Activated B cell treated with CpG ODN at 0.5 μM for 24 hours (primary cell): ENCODE data around the gene ISM1. TPM values are rescaled to one million over a fixed set of nuclear protein-coding genes. Genes with fewer than 3 reads are reported as not detected.

Experiments used
- ATAC-seq: fragments of 200-7000 bp; cut with Tn5 transposase; one replicate; pipeline ENCODE4 v1.10.0; 2021; ENCODE audit warnings: low read depth, mild to moderate bottlenecking, moderate library complexity
- CTCF ChIA-PET: fragments of 350-600 bp; sonication (Branson Sonifier 250); formaldehyde crosslinking; loops from one replicate; lab custom pipeline; 2021; ENCODE audit warnings: antibody characterized with exemption; lab: Charles Lee
- POLR2A ChIA-PET: fragments of 350-600 bp; sonication (Branson Sonifier 250); formaldehyde crosslinking; loops from one replicate; lab custom pipeline; 2021; ENCODE audit warnings: antibody characterized with exemption; lab: Charles Lee
- DNase-seq: peaks from one replicate; pipeline ENCODE4 v3.0.0; 2022
- H3K27ac Mint-ChIP-seq: one replicate; pipeline ENCODE4 v1.8.0; 2020; ENCODE audit warnings: mixed read lengths
- H3K27me3 Mint-ChIP-seq: one replicate; pipeline ENCODE4 v1.8.0; 2021; ENCODE audit warnings: mixed read lengths
- H3K36me3 Mint-ChIP-seq: one replicate; pipeline ENCODE4 v1.8.0; 2021; ENCODE audit warnings: low read depth, mixed read lengths
- H3K4me1 Mint-ChIP-seq: one replicate; pipeline ENCODE4 v1.8.0; 2021; ENCODE audit warnings: mixed read lengths
- H3K4me3 Mint-ChIP-seq: one replicate; pipeline ENCODE4 v1.8.0; 2020; ENCODE audit warnings: mild to moderate bottlenecking, mixed read lengths
- H3K9me3 Mint-ChIP-seq: one replicate; pipeline ENCODE4 v1.8.0; 2020; ENCODE audit warnings: mixed read lengths
- intact Hi-C: fragments of 100-400 bp; cut with micrococcal nuclease; formaldehyde crosslinking; loops from one replicate; pipeline ENCODE4 v1.15.1; 2024
- total RNA-seq: library from RNA; stranded (reverse); gene quantifications from 2 replicates; pipeline ENCODE4 v1.2.3, GENCODE V29; 2022
- TF ChIP-seq, protein P1 (sequence below): fragments of 200-600 bp; IDR thresholded peaks from one replicate; pipeline ENCODE4 v1.8.0; 2022; ENCODE audit warnings: antibody characterized with exemption, mild to moderate bottlenecking

The ISM1 gene
- total RNA-seq, 1 donor from 2014 or later = not detected

DNA sequence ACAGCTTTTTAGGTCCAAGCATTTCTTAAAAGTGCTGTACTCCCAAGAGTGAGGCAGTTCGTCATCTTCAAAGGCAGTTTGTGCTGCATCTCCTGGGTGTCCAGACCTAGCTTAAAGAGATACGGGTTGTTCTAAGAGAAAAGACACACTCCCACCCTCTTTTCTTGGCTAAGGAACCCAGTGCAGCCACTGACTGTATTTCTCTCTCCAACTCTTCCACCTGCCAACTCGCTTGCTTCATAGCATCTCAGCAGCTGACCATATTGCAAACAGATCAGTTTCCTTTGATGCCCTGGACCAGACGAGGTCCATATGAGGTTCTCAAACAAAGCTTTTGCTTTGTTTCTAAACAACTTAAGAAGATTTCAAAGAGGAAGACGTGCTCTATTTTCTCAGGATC is 101.1 kb downstream of the ISM1 start:
- H3K36me3 Mint-ChIP-seq = no peaks in the 10 kb centered on the region
- H3K4me1 Mint-ChIP-seq = no peaks in the 10 kb centered on the region
- ChIA-PET POLR2A (no interaction called here), CTCF (no interaction called here)
- no peak overlapping the region for H3K4me3 Mint-ChIP-seq
- intact Hi-C loops = no loop called here
- H3K27ac Mint-ChIP-seq = no peak overlapping the region
- peaks cover 3% of the 10 kb centered on the region for H3K9me3 Mint-ChIP-seq
- DNase-seq (no peak), ATAC-seq (no peak)
- H3K27me3 Mint-ChIP-seq = peaks cover 7% of the 10 kb centered on the region
- TF ChIP-seq, protein P1, sequence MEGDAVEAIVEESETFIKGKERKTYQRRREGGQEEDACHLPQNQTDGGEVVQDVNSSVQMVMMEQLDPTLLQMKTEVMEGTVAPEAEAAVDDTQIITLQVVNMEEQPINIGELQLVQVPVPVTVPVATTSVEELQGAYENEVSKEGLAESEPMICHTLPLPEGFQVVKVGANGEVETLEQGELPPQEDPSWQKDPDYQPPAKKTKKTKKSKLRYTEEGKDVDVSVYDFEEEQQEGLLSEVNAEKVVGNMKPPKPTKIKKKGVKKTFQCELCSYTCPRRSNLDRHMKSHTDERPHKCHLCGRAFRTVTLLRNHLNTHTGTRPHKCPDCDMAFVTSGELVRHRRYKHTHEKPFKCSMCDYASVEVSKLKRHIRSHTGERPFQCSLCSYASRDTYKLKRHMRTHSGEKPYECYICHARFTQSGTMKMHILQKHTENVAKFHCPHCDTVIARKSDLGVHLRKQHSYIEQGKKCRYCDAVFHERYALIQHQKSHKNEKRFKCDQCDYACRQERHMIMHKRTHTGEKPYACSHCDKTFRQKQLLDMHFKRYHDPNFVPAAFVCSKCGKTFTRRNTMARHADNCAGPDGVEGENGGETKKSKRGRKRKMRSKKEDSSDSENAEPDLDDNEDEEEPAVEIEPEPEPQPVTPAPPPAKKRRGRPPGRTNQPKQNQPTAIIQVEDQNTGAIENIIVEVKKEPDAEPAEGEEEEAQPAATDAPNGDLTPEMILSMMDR = no peak

DNA sequence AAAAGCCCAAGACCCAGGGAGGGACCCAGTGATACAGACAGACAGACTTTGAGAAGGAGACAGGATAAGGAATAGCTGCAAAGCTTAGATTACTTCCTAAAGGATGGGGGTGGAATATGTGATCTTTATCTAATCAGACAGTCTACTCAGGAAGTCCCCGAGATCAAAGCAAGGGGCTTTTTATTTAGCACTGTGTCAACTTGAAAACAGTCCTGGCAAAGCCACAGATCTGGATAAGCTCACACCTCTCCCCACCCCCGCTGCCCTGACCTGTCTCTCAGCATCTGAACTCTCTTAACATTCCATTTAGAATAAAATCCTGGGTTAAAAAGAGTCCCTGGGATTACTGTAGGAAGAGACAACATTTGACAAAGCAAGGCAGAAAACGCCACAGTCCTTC is 101.5 kb downstream of the ISM1 start:
- no peak overlapping the region for H3K27ac Mint-ChIP-seq
- ChIA-PET CTCF (no interaction called here), POLR2A (no interaction called here)
- H3K4me3 Mint-ChIP-seq = no peak overlapping the region
- no peaks in the 10 kb centered on the region for H3K9me3 Mint-ChIP-seq
- no peaks in the 10 kb centered on the region for H3K4me1 Mint-ChIP-seq
- ATAC-seq (no peak), DNase-seq (no peak)
- intact Hi-C loops = no loop called here
- no peaks in the 10 kb centered on the region for H3K36me3 Mint-ChIP-seq
- peaks cover 7% of the 10 kb centered on the region for H3K27me3 Mint-ChIP-seq
- TF ChIP-seq, protein P1 = no peak

GRCh38 chr20:13325033-13325432 is 104.0 kb downstream of the ISM1 start:
- Mint-ChIP-seq H3K27ac (no peak overlapping the region), H3K4me3 (no peak overlapping the region), H3K27me3 (peaks cover 7% of the 10 kb centered on the region), H3K9me3 (no peaks in the 10 kb centered on the region), H3K4me1 (no peaks in the 10 kb centered on the region), H3K36me3 (no peaks in the 10 kb centered on the region)
- DNase-seq (no peak), ATAC-seq (no peak)
- intact Hi-C loops = no loop called here
- TF ChIP-seq, protein P1 = no peak
- CTCF ChIA-PET = no interaction called here
- POLR2A ChIA-PET = no interaction called here

- no peaks in the 10 kb centered on the region for H3K36me3 Mint-ChIP-seq
- no peaks in the 10 kb centered on the region for H3K4me1 Mint-ChIP-seq
- POLR2A ChIA-PET = no interaction called here
- peaks cover 7% of the 10 kb centered on the region for H3K27me3 Mint-ChIP-seq
- H3K4me3 Mint-ChIP-seq = no peak overlapping the region
- H3K9me3 Mint-ChIP-seq = no peaks in the 10 kb centered on the region
- TF ChIP-seq, protein P1 = no peak
- DNase-seq = no peak
- intact Hi-C loops = no loop called here
- H3K27ac Mint-ChIP-seq = no peak overlapping the region
- CTCF ChIA-PET = no interaction called here
- no peak for ATAC-seq
These were observed 104.8 kb downstream of the ISM1 start for GRCh38 chr20:13325796-13326340.

DNA sequence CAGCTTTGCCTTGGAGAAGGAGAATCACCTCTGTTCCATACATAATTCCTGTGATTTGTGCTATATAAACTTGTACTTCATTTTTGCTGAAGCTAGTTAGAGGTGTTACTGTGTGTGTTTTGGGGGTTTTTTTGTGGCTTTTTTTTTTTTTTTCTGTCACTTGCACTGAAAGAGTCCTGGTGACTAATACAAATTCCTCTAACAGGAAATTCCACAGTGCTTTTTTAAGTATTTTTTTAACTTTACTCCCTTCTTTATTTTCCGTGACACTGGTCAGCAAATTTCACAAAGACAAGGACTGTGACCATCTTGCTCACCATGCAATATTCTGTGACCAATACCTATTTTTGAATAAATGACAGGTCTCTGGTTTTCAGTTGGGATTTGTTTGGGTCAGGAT is 110.5 kb downstream of the ISM1 start:
- Mint-ChIP-seq H3K4me1 (no peaks in the 10 kb centered on the region), H3K27ac (no peak overlapping the region), H3K36me3 (no peaks in the 10 kb centered on the region), H3K27me3 (no peaks in the 10 kb centered on the region), H3K4me3 (no peak overlapping the region), H3K9me3 (no peaks in the 10 kb centered on the region)
- intact Hi-C loops = no loop called here
- DNase-seq (no peak), ATAC-seq (no peak)
- POLR2A ChIA-PET = no interaction called here
- CTCF ChIA-PET = no interaction called here
- TF ChIP-seq, protein P1 = no peak
